Ascending aorta (tissue), 2 donors: ENCODE measurements around the gene FUCA2. TPM values are rescaled to one million over a fixed set of nuclear protein-coding genes. Genes with fewer than 3 reads are reported as not detected.

ENCODE experiments used
- DNase-seq, 2 donors: peaks; one replicate each; pipeline ENCODE4 v3.0.0-alpha.2; 2019; ENCODE audit warnings: low spot score in 2 of 2
- H3K27ac ChIP-seq, 2 donors: fragments of 200-600 bp; sonication (generic); one replicate each; pipeline ENCODE4 v1.5.1; 2016 to 2017; ENCODE audit warnings: mild to moderate bottlenecking in 1 of 2
- H3K27me3 ChIP-seq: fragments of 200-600 bp; sonication (generic); one replicate; pipeline ENCODE4 v1.5.1; 2017
- H3K36me3 ChIP-seq, 2 donors: fragments of 200-600 bp; sonication (generic); one replicate each; pipeline ENCODE4 v1.5.1; 2016
- H3K4me1 ChIP-seq, 2 donors: fragments of 200-600 bp; sonication (generic); one replicate each; pipeline ENCODE4 v1.5.1; 2016 to 2017; ENCODE audit warnings: mild to moderate bottlenecking in 1 of 2
- H3K4me3 ChIP-seq, 2 donors: fragments of 200-600 bp; sonication (generic); one replicate each; pipeline ENCODE4 v1.5.1; 2016 to 2017; ENCODE audit warnings: mild to moderate bottlenecking in 1 of 2
- H3K9me3 ChIP-seq, 2 donors: fragments of 200-600 bp; sonication (generic); one replicate each; pipeline ENCODE4 v1.5.1; 2016
- intact Hi-C: fragments of 100-400 bp; cut with DNase I; formaldehyde crosslinking; loops from one replicate; pipeline ENCODE4 v1.15.1; 2023
- total RNA-seq: library from RNA; depleted of rRNA; stranded (reverse); fragments of >200 nt; gene quantifications from one replicate; pipeline ENCODE4 v1.1.0, GENCODE V29; 2016
- TF ChIP-seq, protein P1 (sequence below), 3 experiments: fragments of 200-600 bp in 2 of 3; fragments of 450-650 bp in 1 of 3; sonication (generic) in 2 of 3; IDR thresholded peaks; one replicate each; pipeline ENCODE4 v1.5.1; 2016 to 2019; ENCODE audit warnings: antibody characterized with exemption in 3 of 3, mild to moderate bottlenecking in 1 of 3, moderate library complexity in 1 of 3

The FUCA2 gene, protein sequence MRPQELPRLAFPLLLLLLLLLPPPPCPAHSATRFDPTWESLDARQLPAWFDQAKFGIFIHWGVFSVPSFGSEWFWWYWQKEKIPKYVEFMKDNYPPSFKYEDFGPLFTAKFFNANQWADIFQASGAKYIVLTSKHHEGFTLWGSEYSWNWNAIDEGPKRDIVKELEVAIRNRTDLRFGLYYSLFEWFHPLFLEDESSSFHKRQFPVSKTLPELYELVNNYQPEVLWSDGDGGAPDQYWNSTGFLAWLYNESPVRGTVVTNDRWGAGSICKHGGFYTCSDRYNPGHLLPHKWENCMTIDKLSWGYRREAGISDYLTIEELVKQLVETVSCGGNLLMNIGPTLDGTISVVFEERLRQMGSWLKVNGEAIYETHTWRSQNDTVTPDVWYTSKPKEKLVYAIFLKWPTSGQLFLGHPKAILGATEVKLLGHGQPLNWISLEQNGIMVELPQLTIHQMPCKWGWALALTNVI
- 9.7 TPM for total RNA-seq

DNA sequence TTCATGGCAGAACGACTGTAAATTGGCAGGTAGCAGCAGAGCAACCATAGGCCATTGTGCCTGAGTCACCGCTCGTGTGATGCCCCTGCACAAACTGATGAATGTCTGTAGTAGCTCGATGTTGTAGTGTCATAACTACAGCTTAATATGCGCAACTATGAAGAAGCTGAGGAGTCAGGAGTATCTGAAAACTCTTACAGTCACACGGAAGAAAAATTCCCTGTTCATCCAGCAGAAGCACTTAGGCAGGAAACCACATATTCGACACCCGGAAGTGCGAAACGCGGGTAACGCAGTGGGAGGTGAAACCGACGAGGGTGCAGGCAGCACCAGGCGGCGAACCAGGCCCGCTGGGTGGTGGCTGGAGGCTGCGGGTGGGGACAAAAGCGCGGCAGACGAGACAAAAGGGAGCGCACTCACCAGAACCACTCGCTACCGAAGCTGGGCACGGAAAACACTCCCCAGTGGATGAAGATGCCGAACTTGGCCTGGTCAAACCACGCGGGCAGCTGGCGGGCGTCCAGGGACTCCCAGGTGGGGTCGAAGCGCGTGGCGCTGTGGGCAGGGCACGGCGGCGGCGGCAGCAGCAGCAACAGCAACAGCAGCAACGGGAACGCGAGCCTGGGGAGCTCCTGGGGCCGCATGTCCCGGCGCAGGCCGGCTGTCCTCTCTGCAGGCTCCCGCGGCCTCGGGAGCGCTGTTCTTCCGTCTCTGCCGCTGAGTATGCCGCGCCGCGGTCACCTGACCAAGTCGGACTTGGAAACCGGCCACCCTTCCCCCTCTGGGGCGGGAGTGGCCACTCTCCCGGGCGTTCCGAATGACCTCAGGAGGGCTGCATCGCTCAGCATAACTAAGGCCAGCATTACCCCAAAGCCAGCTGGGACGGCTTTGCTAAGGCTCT lies at the start of gene FUCA2:
FUCA2 (minus strand) TSS at position 730 of the 901 bp plus-strand sequence; CDS start at position 644, 86 bp downstream.
- H3K9me3 ChIP-seq: no peaks in the 10 kb centered on the region
- TF ChIP-seq, protein P1, sequence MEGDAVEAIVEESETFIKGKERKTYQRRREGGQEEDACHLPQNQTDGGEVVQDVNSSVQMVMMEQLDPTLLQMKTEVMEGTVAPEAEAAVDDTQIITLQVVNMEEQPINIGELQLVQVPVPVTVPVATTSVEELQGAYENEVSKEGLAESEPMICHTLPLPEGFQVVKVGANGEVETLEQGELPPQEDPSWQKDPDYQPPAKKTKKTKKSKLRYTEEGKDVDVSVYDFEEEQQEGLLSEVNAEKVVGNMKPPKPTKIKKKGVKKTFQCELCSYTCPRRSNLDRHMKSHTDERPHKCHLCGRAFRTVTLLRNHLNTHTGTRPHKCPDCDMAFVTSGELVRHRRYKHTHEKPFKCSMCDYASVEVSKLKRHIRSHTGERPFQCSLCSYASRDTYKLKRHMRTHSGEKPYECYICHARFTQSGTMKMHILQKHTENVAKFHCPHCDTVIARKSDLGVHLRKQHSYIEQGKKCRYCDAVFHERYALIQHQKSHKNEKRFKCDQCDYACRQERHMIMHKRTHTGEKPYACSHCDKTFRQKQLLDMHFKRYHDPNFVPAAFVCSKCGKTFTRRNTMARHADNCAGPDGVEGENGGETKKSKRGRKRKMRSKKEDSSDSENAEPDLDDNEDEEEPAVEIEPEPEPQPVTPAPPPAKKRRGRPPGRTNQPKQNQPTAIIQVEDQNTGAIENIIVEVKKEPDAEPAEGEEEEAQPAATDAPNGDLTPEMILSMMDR (IDR thresholded peaks at IDR 0.05): no peak
- H3K36me3 ChIP-seq: peaks cover 6 to 10% of the 10 kb centered on the region in 2 donors
- intact Hi-C loops: loop anchor here (1.0 kb wide), 1 partner anchor 61 kb away; the partner anchor contains the start of genes ADAT2 and PEX3
- H3K27me3 ChIP-seq: no peaks in the 10 kb centered on the region
- peak within 1 kb of the TSS; percentile 83 to 90 for H3K27ac ChIP-seq
- H3K4me3 ChIP-seq: peak within 1 kb of the TSS; percentile 78 to 85
- DNase-seq: peak; percentile 76 to 96
- peaks cover 5 to 13% of the 10 kb centered on the region in 2 donors for H3K4me1 ChIP-seq

DNA sequence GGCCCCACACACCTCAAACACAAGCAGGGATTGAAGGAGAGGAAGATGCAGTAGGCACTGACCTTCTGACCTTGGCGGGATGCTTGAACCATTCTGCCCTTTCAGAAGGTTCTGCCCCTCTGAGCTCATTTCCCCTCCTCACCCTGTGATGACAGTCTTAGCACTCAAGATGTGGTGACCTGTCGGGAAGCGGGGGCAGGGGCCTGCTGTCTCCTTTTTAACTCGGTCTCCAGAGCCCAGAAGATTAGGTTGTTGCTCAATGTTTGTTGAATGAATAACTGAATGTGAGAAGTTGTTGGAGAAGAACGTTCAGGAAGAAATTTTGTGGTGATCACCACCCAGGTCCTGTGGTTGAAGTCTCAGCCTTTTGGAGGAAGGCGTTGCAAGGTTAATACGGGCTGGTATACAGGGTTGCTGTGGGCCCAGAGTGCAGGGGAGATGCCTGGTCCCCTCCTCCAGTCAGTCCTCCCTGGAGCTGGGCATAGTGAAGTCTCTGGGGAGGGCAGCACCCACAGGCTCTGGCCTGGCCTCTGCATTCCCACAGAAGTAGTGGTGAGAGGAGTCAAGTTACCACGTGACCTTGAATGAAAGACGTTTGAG lies 49.7 kb upstream of the FUCA2 start:
- Histone ChIP-seq H3K4me3 (no peak overlapping the region), H3K9me3 (no peaks in the 10 kb centered on the region), H3K27ac (no peak overlapping the region), H3K36me3 (no peaks in the 10 kb centered on the region), H3K27me3 (no peaks in the 10 kb centered on the region), H3K4me1 (no peaks in the 10 kb centered on the region)
- intact Hi-C loops: no loop called here
- DNase-seq: no peak
- TF ChIP-seq, protein P1 (IDR thresholded peaks at IDR 0.05): no peak

DNA sequence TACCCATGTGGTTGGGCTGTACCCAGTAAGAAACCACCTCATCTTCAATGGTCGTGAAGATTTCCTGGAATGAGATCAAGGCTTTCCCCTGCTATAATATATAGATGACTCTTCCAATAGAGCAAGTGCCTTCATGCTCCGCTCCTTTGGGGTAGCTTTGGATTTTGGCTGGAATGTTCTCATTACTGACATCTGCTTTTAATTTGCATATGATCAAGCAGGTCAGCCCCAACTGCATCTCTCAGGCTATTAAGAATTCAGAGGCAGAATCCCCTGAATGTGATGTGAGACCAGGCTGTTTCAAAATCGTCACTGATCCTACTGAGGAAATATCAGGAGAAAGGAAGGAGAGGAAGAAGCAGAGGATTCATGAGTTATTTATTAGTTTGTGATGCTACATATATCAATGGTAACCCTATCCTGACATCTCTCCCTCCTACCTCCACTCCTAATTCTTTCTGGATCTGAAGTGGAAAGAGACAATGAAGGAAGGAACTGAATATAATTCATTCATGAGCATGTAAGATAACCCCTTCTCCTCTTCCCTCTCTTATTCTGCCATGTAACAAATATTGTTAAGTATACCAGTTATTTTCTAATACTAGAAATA lies 47.6 kb upstream of the FUCA2 start:
- TF ChIP-seq, protein P1 (IDR thresholded peaks at IDR 0.05): no peak
- no peaks in the 10 kb centered on the region for H3K4me1 ChIP-seq
- H3K36me3 ChIP-seq: no peaks in the 10 kb centered on the region
- H3K27me3 ChIP-seq: no peaks in the 10 kb centered on the region
- no peak overlapping the region for H3K27ac ChIP-seq
- intact Hi-C loops: no loop called here
- H3K4me3 ChIP-seq: no peak overlapping the region
- no peaks in the 10 kb centered on the region for H3K9me3 ChIP-seq
- DNase-seq: no peak

DNA sequence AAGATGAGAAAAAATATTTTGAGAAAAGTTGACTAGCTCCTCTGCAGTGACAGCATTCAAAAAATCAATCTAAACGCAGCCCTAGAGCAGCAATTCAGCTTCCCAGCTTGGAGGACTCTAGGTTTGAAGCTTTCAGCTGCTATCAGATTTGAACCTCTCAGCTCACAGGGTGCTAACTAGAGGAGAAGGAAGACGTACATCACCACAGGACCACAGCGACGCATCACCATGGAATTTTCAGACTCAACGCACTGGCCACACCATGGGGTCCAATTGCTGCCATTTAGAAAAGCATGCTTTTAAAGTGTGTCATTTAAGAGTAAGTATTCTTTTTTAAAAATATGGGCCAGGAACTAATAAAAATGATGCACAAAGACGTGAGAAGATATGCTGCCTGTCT lies 45.0 kb upstream of the FUCA2 start:
- DNase-seq: no peak
- Histone ChIP-seq H3K4me3 (no peak overlapping the region), H3K27me3 (no peaks in the 10 kb centered on the region), H3K4me1 (no peaks in the 10 kb centered on the region), H3K27ac (no peak overlapping the region), H3K9me3 (no peaks in the 10 kb centered on the region), H3K36me3 (no peaks in the 10 kb centered on the region)
- intact Hi-C loops: no loop called here
- TF ChIP-seq, protein P1 (IDR thresholded peaks at IDR 0.05): no peak

DNA sequence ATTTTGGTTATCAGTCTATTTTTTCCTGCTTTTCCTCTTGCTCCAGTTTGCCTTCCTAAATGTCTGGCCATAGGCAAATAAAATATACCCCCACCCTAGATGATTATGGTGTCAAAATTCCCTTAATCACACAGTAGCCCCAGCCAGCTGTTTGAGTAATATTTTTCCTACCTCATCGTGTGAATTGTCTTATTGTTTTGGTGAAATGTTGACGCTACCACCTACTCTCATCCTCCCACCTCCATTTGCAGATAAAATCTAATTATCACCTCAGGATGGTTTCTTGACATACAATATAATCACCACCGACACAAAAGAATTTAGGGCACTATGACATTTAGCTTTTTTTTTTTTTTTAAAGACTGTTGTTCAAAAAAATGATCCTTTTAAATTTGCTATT lies 44.1 kb upstream of the FUCA2 start:
- DNase-seq: no peak
- TF ChIP-seq, protein P1 (IDR thresholded peaks at IDR 0.05): no peak
- intact Hi-C loops: no loop called here
- Histone ChIP-seq H3K27me3 (no peaks in the 10 kb centered on the region), H3K36me3 (no peaks in the 10 kb centered on the region), H3K4me1 (no peaks in the 10 kb centered on the region), H3K9me3 (no peaks in the 10 kb centered on the region), H3K27ac (no peak overlapping the region), H3K4me3 (no peak overlapping the region)
